MM.1S (cell line): ENCODE results near the gene GGT6.

Experiments used
- CTCF ChIP-seq: fragments of 300-600 bp; sonication (generic); IDR thresholded peaks from 2 replicates; pipeline ENCODE4 v1.5.1; 2016; ENCODE audit warnings: antibody characterized with exemption, low read length, mixed read lengths
- EZH2 ChIP-seq: fragments of 300-600 bp; sonication (generic); optimal IDR thresholded peaks from 2 replicates; pipeline ENCODE3; 2017; ENCODE audit warnings: low read depth, mild to moderate bottlenecking, antibody characterized with exemption, low read length, mixed read lengths
- EZH2phosphoT487 ChIP-seq: fragments of 300-600 bp; sonication (generic); IDR thresholded peaks from 2 replicates; pipeline ENCODE4 v1.6.1; 2018; ENCODE audit warnings: antibody characterized with exemption, low read length

- TF ChIP-seq CTCF (no peak), EZH2 (no peak), EZH2phosphoT487 (no peak)
Observed at GRCh38 chr17:4583782-4584100, 23.4 kb upstream of the GGT6 start.
